Keratinocyte (primary cell): Measurements from ENCODE around the gene NPAS3.

Experiments
- EZH2 ChIP-seq: IDR thresholded peaks from one replicate; pipeline ENCODE4 v1.6.1; 2012; ENCODE audit warnings: inconsistent platforms, mild to moderate bottlenecking, low read length, moderate library complexity
- TF ChIP-seq, protein P1 (sequence below), 3 experiments: IDR thresholded peaks in 1 of 3; conservative IDR thresholded peaks in 1 of 3; optimal IDR thresholded peaks in 1 of 3; 2 replicates in 2 of 3; 3 replicates in 1 of 3; pipeline versions ENCODE3 to v1.5.1; 2011; ENCODE audit warnings: low read length in 3 of 3, mild to moderate bottlenecking in 3 of 3, moderate library complexity in 2 of 3, control low read depth in 1 of 3, inconsistent platforms in 1 of 3; ENCODE audit not compliant: insufficient read depth in 2 of 3; ENCODE audit errors: extremely low read depth in 1 of 3

DNA sequence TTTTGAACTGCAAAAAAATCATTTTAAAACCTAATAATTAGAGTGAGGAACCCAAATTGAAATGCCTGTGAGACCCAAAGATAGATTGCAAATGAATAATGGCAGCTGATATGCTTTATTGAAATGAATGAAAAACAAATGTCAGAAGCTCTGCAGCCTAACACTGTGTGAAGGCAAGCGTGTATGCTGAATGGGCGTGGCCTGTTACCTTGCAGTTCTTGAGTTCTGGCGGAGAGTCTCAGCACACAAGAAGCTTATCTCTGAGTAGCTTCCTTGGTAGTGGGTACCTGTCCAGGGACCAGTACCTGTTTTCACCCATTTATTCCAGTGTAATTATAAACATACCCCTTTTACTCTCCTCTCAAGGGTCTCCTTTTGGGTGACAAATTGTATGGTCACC is 341.2 kb downstream of the NPAS3 start:
- TF ChIP-seq, protein P1, sequence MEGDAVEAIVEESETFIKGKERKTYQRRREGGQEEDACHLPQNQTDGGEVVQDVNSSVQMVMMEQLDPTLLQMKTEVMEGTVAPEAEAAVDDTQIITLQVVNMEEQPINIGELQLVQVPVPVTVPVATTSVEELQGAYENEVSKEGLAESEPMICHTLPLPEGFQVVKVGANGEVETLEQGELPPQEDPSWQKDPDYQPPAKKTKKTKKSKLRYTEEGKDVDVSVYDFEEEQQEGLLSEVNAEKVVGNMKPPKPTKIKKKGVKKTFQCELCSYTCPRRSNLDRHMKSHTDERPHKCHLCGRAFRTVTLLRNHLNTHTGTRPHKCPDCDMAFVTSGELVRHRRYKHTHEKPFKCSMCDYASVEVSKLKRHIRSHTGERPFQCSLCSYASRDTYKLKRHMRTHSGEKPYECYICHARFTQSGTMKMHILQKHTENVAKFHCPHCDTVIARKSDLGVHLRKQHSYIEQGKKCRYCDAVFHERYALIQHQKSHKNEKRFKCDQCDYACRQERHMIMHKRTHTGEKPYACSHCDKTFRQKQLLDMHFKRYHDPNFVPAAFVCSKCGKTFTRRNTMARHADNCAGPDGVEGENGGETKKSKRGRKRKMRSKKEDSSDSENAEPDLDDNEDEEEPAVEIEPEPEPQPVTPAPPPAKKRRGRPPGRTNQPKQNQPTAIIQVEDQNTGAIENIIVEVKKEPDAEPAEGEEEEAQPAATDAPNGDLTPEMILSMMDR (optimal IDR thresholded peaks at IDR 0.05 in 1 of 3, IDR thresholded peaks at IDR 0.05 in 1 of 3, conservative IDR thresholded peaks at IDR 0.05 in 1 of 3; ENCODE audit: extremely low read depth in 1 of 3, insufficient read depth in 2 of 3, low read length in 3 of 3) = no peak
- no peak for TF ChIP-seq EZH2
